ENCODE results near the gene CYTIP.

Gene CYTIP

DNA sequence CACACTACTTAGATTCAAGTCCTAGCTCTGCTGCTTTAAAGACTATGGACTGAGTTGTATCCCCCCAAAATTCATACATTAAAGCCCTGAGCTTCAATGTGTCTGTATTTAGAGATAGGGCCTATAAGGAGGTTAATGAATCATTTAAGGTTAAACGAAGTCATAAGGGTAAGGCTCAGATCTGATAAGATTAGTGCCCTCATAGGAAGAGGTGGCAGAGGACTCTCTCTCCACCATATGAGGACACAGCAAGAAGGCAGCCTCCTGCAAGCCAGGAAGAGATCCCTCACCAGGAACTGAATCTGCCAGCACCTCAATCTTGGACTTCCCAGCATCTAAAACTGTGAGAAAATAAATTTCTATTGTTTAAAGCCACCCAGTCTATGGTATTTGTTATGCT is 3.1 kb upstream of the CYTIP start:
- no peak for DNase-seq (ENCODE audit: low read depth, low spot score)
- H3K9ac ChIP-seq (ENCODE audit: insufficient read length) = no peak overlapping the region
- no peaks in the 10 kb centered on the region for H3K36me3 ChIP-seq (ENCODE audit: insufficient read depth, low read length)
- H3K4me3 ChIP-seq = no peak overlapping the region
- TF ChIP-seq FOXP2 (optimal IDR thresholded peaks at IDR 0.05; ENCODE audit: control extremely low read depth, extremely low read length, insufficient read depth) (no peak), EZH2 (IDR thresholded peaks at IDR 0.05) (no peak), POLR2AphosphoS5 (IDR thresholded peaks at IDR 0.05; ENCODE audit: borderline replicate concordance, low read depth, low read length) (no peak)
- H3K27ac ChIP-seq = no peak overlapping the region
- H3K9me3 ChIP-seq (ENCODE audit: low read depth, low read length) = no peaks in the 10 kb centered on the region

DNA sequence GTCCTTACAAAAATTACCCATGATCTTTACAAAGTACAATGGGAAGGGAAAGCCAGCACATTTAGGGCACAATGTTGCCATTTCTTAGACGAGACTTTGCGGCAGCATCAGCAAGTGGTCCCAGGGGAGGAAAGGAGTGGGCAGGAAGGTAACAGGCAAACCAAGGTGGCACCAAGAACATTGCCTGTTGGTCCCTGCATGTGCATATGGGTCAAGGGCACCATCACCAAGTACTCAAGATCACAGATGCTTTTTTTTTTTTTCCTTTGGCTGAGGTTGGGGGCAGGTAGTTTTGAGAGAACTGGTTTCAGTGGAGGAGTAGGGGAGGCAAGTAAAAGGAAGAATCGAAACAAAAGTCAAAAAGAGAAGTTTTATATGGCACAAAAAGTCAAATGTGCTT is 752 bp upstream of the CYTIP start:
- no peak overlapping the region for H3K9ac ChIP-seq (ENCODE audit: insufficient read length)
- TF ChIP-seq EZH2 (IDR thresholded peaks at IDR 0.05) (no peak), POLR2AphosphoS5 (IDR thresholded peaks at IDR 0.05; ENCODE audit: borderline replicate concordance, low read depth, low read length) (no peak), FOXP2 (optimal IDR thresholded peaks at IDR 0.05; ENCODE audit: control extremely low read depth, extremely low read length, insufficient read depth) (no peak)
- H3K27ac ChIP-seq = no peak overlapping the region
- no peaks in the 10 kb centered on the region for H3K36me3 ChIP-seq (ENCODE audit: insufficient read depth, low read length)
- no peak overlapping the region for H3K4me3 ChIP-seq
- DNase-seq (ENCODE audit: low read depth, low spot score) = no peak
- no peaks in the 10 kb centered on the region for H3K9me3 ChIP-seq (ENCODE audit: low read depth, low read length)

DNA sequence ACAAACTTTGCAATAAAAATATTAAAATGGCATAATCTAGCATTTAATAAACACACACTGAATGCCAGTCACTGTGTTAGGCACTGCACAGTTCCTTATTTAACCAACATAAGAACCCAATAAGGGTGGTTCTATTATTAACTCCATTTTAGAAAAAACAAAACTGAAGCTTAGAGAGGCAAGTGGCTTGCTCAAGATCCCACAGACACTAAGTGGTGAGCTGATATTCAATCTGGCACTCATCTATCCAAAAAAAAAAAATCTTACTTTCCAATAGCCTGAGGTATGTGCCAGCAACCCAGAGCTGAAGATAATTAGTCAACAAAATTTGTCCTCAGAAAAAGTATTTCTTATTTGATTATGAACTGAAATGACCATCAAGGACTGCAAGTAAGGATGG is 799 bp downstream of the CYTIP start:
- no peak overlapping the region for H3K27ac ChIP-seq
- TF ChIP-seq FOXP2 (optimal IDR thresholded peaks at IDR 0.05; ENCODE audit: control extremely low read depth, extremely low read length, insufficient read depth) (no peak), EZH2 (IDR thresholded peaks at IDR 0.05) (no peak), POLR2AphosphoS5 (IDR thresholded peaks at IDR 0.05; ENCODE audit: borderline replicate concordance, low read depth, low read length) (no peak)
- H3K36me3 ChIP-seq (ENCODE audit: insufficient read depth, low read length) = no peaks in the 10 kb centered on the region
- H3K4me3 ChIP-seq = no peak overlapping the region
- DNase-seq (ENCODE audit: low read depth, low spot score) = no peak
- no peak overlapping the region for H3K9ac ChIP-seq (ENCODE audit: insufficient read length)
- no peaks in the 10 kb centered on the region for H3K9me3 ChIP-seq (ENCODE audit: low read depth, low read length)

DNA sequence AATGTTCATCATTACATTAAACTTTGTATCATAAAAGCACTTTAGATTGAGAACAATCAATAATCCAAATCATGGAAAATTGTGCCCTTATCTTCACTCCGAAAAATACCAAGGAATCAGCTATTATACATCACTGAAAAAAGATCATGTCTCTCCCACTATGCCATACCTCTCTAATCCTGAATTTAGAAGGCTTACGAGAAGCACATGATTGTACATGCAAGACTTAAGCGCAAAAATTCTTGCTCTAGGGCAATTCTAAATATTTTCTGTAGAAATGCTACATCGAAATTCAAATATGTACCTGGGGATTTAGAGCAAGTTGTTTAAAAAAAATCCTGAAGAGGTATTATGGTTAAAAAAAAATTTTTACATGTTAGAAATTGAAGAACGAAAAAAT is 1.3 kb downstream of the CYTIP start:
- Histone ChIP-seq H3K36me3 (ENCODE audit: insufficient read depth, low read length) (no peaks in the 10 kb centered on the region), H3K9ac (ENCODE audit: insufficient read length) (no peak overlapping the region), H3K27ac (no peak overlapping the region), H3K4me3 (no peak overlapping the region), H3K9me3 (ENCODE audit: low read depth, low read length) (no peaks in the 10 kb centered on the region)
- TF ChIP-seq POLR2AphosphoS5 (IDR thresholded peaks at IDR 0.05; ENCODE audit: borderline replicate concordance, low read depth, low read length) (no peak), FOXP2 (optimal IDR thresholded peaks at IDR 0.05; ENCODE audit: control extremely low read depth, extremely low read length, insufficient read depth) (no peak), EZH2 (IDR thresholded peaks at IDR 0.05) (no peak)
- no peak for DNase-seq (ENCODE audit: low read depth, low spot score)

DNA sequence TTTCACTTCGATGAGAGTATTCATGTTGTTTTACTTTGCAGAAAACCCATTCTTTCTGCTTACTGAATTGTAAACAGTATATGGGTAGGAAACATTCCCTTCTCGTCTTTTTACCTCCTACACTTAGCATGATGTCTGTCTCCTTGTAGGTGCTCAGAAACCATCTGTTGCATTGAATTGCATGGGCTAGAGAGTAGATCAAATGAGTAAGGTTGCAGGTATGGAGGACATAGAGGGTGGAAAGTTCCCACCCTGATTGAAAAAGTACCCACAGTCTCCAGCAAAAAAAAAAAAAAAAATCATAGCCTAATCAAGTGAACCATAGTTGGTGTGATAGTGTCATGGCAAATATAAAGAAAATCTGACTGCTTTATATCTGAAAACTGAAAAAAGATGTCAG is 1.7 kb downstream of the CYTIP start:
- no peak for TF ChIP-seq POLR2AphosphoS5 (IDR thresholded peaks at IDR 0.05; ENCODE audit: borderline replicate concordance, low read depth, low read length)
- TF ChIP-seq FOXP2 (optimal IDR thresholded peaks at IDR 0.05; ENCODE audit: control extremely low read depth, extremely low read length, insufficient read depth) = no peak
- no peak for TF ChIP-seq EZH2 (IDR thresholded peaks at IDR 0.05)
- DNase-seq (ENCODE audit: low read depth, low spot score) = no peak
- H3K27ac ChIP-seq = no peak overlapping the region
- no peaks in the 10 kb centered on the region for H3K36me3 ChIP-seq (ENCODE audit: insufficient read depth, low read length)
- no peaks in the 10 kb centered on the region for H3K9me3 ChIP-seq (ENCODE audit: low read depth, low read length)
- H3K4me3 ChIP-seq = no peak overlapping the region
- H3K9ac ChIP-seq (ENCODE audit: insufficient read length) = no peak overlapping the region

DNA sequence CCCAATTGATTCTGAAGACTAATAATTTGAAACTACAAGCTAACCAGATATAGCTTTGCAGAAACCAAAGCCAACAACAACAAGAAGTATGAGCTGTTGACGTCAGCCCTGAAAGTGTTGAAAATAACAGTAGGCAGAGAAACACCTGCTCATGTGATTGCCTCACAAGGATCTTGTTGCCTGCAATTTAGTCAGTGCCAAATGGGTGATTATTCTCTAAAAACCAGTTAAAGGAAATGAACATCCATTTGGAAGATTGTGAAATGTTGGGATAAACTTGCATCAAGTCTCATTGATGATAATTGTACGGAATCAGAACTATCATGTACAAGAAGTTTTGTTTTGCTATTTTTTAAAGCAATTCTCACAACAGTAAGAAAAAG is 2.8 kb downstream of the CYTIP start:
- TF ChIP-seq POLR2AphosphoS5 (IDR thresholded peaks at IDR 0.05; ENCODE audit: borderline replicate concordance, low read depth, low read length) (no peak), FOXP2 (optimal IDR thresholded peaks at IDR 0.05; ENCODE audit: control extremely low read depth, extremely low read length, insufficient read depth) (no peak), EZH2 (IDR thresholded peaks at IDR 0.05) (no peak)
- no peak overlapping the region for H3K27ac ChIP-seq
- no peaks in the 10 kb centered on the region for H3K36me3 ChIP-seq (ENCODE audit: insufficient read depth, low read length)
- H3K9me3 ChIP-seq (ENCODE audit: low read depth, low read length) = no peaks in the 10 kb centered on the region
- no peak overlapping the region for H3K4me3 ChIP-seq
- DNase-seq (ENCODE audit: low read depth, low spot score) = no peak
- H3K9ac ChIP-seq (ENCODE audit: insufficient read length) = no peak overlapping the region

DNA sequence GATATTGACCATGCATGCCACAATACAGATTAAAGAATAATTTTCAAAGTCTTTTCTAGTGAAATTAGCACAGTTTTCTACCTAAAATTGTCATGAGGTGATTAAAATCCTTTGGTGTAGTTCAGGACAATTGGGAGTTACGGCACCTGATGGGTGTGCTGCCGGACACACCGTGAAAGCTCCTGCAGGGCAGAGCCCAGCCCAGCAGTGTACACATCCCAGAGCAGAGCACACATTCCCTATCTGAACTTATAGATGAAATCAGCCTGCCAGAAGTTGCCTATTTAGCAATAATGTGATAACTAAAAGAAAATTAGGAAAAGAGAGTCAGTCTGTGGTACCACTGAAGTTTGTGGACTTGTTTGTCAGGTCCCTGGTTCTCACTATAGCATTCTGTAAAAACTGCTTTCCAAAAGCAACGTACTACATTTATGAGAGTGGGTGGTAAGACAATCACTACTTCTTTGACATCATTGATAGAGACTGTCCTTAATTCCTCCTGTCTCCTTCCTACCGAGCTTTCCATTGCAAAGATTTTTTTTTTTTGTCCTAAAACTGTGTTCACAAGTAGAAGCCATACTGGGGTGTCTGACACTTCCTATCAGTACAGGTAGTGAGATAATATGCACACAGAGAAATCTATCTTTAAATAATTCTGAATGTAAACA is 3.4 kb downstream of the CYTIP start:
- no peak for DNase-seq (ENCODE audit: low read depth, low spot score)
- Histone ChIP-seq H3K9me3 (ENCODE audit: low read depth, low read length) (no peaks in the 10 kb centered on the region), H3K27ac (no peak overlapping the region; the same call in 1 of the 2 replicates), H3K9ac (ENCODE audit: insufficient read length) (no peak overlapping the region), H3K36me3 (ENCODE audit: insufficient read depth, low read length) (no peaks in the 10 kb centered on the region), H3K4me3 (no peak overlapping the region)
- TF ChIP-seq EZH2 (IDR thresholded peaks at IDR 0.05) (no peak), FOXP2 (optimal IDR thresholded peaks at IDR 0.05; ENCODE audit: control extremely low read depth, extremely low read length, insufficient read depth) (no peak), POLR2AphosphoS5 (IDR thresholded peaks at IDR 0.05; ENCODE audit: borderline replicate concordance, low read depth, low read length) (no peak)

DNA sequence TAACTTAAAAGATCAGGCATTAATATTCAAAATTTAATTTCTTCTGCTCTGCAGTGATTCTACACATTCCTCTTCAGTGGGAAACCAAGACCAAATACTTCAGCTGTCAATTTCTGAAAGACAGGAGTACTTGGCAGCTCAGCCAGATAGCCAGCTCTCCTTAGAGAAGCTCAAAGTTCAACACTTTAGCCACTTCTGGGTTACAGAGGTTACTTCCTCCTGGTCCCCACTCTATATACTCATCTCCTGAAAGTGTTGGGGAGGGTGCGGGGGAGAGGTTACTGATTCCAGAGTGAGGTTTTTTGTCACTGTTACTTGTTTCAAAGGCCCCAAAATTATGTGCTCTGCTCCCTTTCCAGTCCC is 4.1 kb downstream of the CYTIP start:
- peak overlapping the region; percentile 54 for H3K4me3 ChIP-seq
- no peak for TF ChIP-seq POLR2AphosphoS5 (IDR thresholded peaks at IDR 0.05; ENCODE audit: borderline replicate concordance, low read depth, low read length)
- no peak for TF ChIP-seq EZH2 (IDR thresholded peaks at IDR 0.05)
- no peak for TF ChIP-seq FOXP2 (optimal IDR thresholded peaks at IDR 0.05; ENCODE audit: control extremely low read depth, extremely low read length, insufficient read depth)
- peak overlapping the region; percentile 69; the same call in 1 of the 2 replicates for H3K27ac ChIP-seq
- no peaks in the 10 kb centered on the region for H3K36me3 ChIP-seq (ENCODE audit: insufficient read depth, low read length)
- no peaks in the 10 kb centered on the region for H3K9me3 ChIP-seq (ENCODE audit: low read depth, low read length)
- no peak overlapping the region for H3K9ac ChIP-seq (ENCODE audit: insufficient read length)
- no peak for DNase-seq (ENCODE audit: low read depth, low spot score)

All from SK-N-MC (cell line).